Frontal cortex (tissue), 4 donors: Measurements from ENCODE around the gene FOXP3. TPM values are rescaled to one million over a fixed set of nuclear protein-coding genes. Genes with fewer than 3 reads are reported as not detected.
"Not testable (repeated sequence)": the region's sequence is repeated elsewhere in the genome, so short reads cannot be mapped to it uniquely, and the experiment has no call there.

Source experiments
- DNase-seq, 2 donors: peaks; one replicate each; pipeline ENCODE4 v3.0.0; 2012; ENCODE audit warnings: low spot score in 2 of 2
- FAIRE-seq: peaks from 2 replicates; lab custom pipeline; 2012; peaks lifted over from hg19 to GRCh38; lab: Jason Lieb, UNC
- total RNA-seq: library from RNA; depleted of rRNA; stranded (reverse); fragments of >200 nt; gene quantifications from one replicate; pipeline ENCODE4 v1.2.3, GENCODE V29; 2014
- donor health status: control.
- donor health status: control.
- donor health status: control.

The FOXP3 gene
- not detected for total RNA-seq

GRCh38 chrX:49264460-49264859 is at the start of gene FOXP3:
TSS of gene FOXP3 (minus strand) at chrX:49264710. CDS start at chrX:49258505, 6,205 bp downstream.
- FAIRE-seq, result no peak

GRCh38 chrX:49312176-49312575 is 47.7 kb upstream of the FOXP3 start:
- FAIRE-seq (no peak), DNase-seq (no peak)

More at GRCh38 chrX:49264460-49264859, at the start of gene FOXP3:
- DNase-seq, result no peak

GRCh38 chrX:49310371-49310770 is 45.9 kb upstream of the FOXP3 start:
- DNase-seq, result no peak
- FAIRE-seq, result no peak

- FAIRE-seq (no peak), DNase-seq (no peak)
Observed at GRCh38 chrX:49309401-49309981, 45.0 kb upstream of the FOXP3 start.

- FAIRE-seq, result no peak
- DNase-seq, result no peak
Observed at GRCh38 chrX:49308604-49309269, 44.2 kb upstream of the FOXP3 start.

GRCh38 chrX:49307775-49308174 is 43.3 kb upstream of the FOXP3 start:
- DNase-seq, FAIRE-seq: not testable (repeated sequence)

GRCh38 chrX:49303346-49303745 is 38.8 kb upstream of the FOXP3 start, which contains the start of gene GAGE10:
TSS of gene GAGE10 (plus strand) at chrX:49303646. CDS start at chrX:49304860, 1,214 bp downstream.
- DNase-seq (no peak), FAIRE-seq (no peak)

- DNase-seq (no peak), FAIRE-seq (no peak)
Observed at GRCh38 chrX:49300703-49301102, 36.2 kb upstream of the FOXP3 start.

- not testable (repeated sequence) for DNase-seq, FAIRE-seq
Observed at GRCh38 chrX:49299293-49299692, 34.8 kb upstream of the FOXP3 start.

- no peak for FAIRE-seq
- DNase-seq, result no peak
Observed at GRCh38 chrX:49292400-49293362, 28.2 kb upstream of the FOXP3 start.

GRCh38 chrX:49291615-49292337 is 27.3 kb upstream of the FOXP3 start:
- DNase-seq (peak in 1 of 2 donors; percentile 18), FAIRE-seq (no peak)

- no peak for DNase-seq
- no peak for FAIRE-seq
Observed at GRCh38 chrX:49290215-49290614, 25.7 kb upstream of the FOXP3 start.

GRCh38 chrX:49287665-49288064 is 23.2 kb upstream of the FOXP3 start:
- no peak for FAIRE-seq
- DNase-seq, result no peak

GRCh38 chrX:49286581-49286980 is 22.1 kb upstream of the FOXP3 start:
- FAIRE-seq (no peak), DNase-seq (no peak)

GRCh38 chrX:49286136-49286535 is 21.6 kb upstream of the FOXP3 start:
- FAIRE-seq, result no peak
- DNase-seq, result no peak

- FAIRE-seq (no peak), DNase-seq (no peak)
Observed at GRCh38 chrX:49284212-49284611, 19.7 kb upstream of the FOXP3 start.

GRCh38 chrX:49282647-49283011 is 18.1 kb upstream of the FOXP3 start:
- DNase-seq, result peak in 1 of 2 donors; percentile 18
- FAIRE-seq, result no peak

GRCh38 chrX:49278081-49278480 is 13.6 kb upstream of the FOXP3 start:
- FAIRE-seq (no peak), DNase-seq (no peak)

- FAIRE-seq (no peak), DNase-seq (no peak)
Observed at GRCh38 chrX:49277535-49277830, 13.0 kb upstream of the FOXP3 start.
